ENCODE data around the gene AKAP17A. TPM values are rescaled to one million over a fixed set of nuclear protein-coding genes. Genes with fewer than 3 reads are reported as not detected.

Gene AKAP17A
- total and polyA plus RNA-seq, 4 donors: 8.3 to 53.7 (median 41.7) TPM

DNA sequence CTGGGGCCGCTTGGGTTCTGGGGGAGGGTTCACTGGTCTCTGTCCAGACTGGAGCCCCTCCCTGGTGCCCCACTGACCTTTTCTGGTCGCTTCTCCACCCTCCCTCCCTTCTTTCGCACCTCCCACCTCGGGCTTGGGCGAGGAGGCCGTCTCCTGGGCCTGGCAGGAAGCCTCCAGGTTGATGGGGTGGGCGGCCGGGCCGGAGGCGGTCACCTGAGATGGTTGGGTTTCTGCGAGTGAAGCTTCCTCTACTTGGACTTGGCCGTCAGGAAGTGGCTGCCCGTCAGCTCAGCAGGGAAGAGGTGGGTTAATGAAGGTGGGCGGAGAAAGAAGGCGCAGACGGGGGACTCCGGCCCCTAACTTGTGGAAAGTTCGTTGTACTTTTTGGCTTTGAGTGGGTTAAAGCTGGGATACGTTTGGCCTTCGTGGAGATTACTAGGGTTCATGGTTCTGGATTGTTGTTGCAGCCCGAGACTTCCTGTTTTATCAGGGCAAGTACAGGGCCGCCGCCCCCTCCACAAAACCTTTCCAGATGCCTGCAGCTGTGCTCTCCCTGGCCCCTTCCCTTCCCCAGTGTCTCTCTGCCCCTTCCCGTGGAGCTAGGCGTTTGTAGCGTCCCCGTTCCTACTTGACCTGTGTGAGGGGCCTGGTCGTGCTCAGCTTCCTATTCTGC is 1.2 kb downstream of the AKAP17A start:
- intact Hi-C loops (cut with DNase I): loop anchor here (5.0 to 10.0 kb wide), 2 partner anchors 140 to 912 kb away; partner anchors contain the start of genes ASMTL (in 2 of the 2), DHRSX (in 1 of the 2) and ZBED1 (in 1 of the 2)
- peak overlapping the region; percentile 22 to 93 for H3K4me3 ChIP-seq (ENCODE audit: low read length in 2 of 2)
- ATAC-seq (ENCODE audit: low FRiP score): peak; percentile 12
- peaks cover 0 to 9% of the 10 kb centered on the region in 2 donors for H3K36me3 ChIP-seq (ENCODE audit: control insufficient read depth in 1 of 2, insufficient read depth in 2 of 2, low read length in 1 of 2)
- DNase-seq: peak; percentile 59 to 77
- H3K4me1 ChIP-seq (ENCODE audit: control insufficient read depth in 1 of 2, insufficient read depth in 2 of 2, low read length in 2 of 2): no peaks in the 10 kb centered on the region
- no peaks in the 10 kb centered on the region for H3K9me3 ChIP-seq (ENCODE audit: control insufficient read depth, low read length)
- H3K27ac ChIP-seq (ENCODE audit: low read depth in 1 of 2, low read length in 2 of 2): no peak overlapping the region
- WGBS, 2 donors: 2% methylated on average over 27 to 28 of the region's 28 CpGs
- no peaks in the 10 kb centered on the region for H3K27me3 ChIP-seq (ENCODE audit: control insufficient read depth in 1 of 2, insufficient read depth in 2 of 2, low read length in 1 of 2)

- WGBS, 2 donors: 90 to 92% methylated on average over 60 of the region's 60 CpGs
Measured at GRCh38 chrX:1593286-1594271, 2.2 kb downstream of the AKAP17A start.

GRCh38 chrX:1595711-1596060 is 4.3 kb downstream of the AKAP17A start:
- intact Hi-C loops (cut with DNase I): loop anchor here in 1 of 2 donors (10.0 kb wide), 1 partner anchor 909 kb away; the partner anchor contains the start of genes DHRSX and ZBED1
- no peak for ATAC-seq (ENCODE audit: low FRiP score)
- no peaks in the 10 kb centered on the region for H3K4me1 ChIP-seq (ENCODE audit: control insufficient read depth in 1 of 2, insufficient read depth in 2 of 2, low read length in 2 of 2)
- 92 to 93% methylated on average over 17 of the region's 17 CpGs for WGBS, 2 donors
- no peaks in the 10 kb centered on the region for H3K27me3 ChIP-seq (ENCODE audit: control insufficient read depth in 1 of 2, insufficient read depth in 2 of 2, low read length in 1 of 2)
- H3K27ac ChIP-seq (ENCODE audit: low read depth in 1 of 2, low read length in 2 of 2): no peak overlapping the region
- H3K9me3 ChIP-seq (ENCODE audit: control insufficient read depth, low read length): no peaks in the 10 kb centered on the region
- no peak overlapping the region for H3K4me3 ChIP-seq (ENCODE audit: low read length in 2 of 2)
- peaks cover 0 to 19% of the 10 kb centered on the region in 2 donors for H3K36me3 ChIP-seq (ENCODE audit: control insufficient read depth in 1 of 2, insufficient read depth in 2 of 2, low read length in 1 of 2)
- no peak for DNase-seq

More at GRCh38 chrX:1593286-1594271, 2.2 kb downstream of the AKAP17A start:
- DNase-seq (peak; percentile 52 to 73), ATAC-seq (ENCODE audit: low FRiP score) (no peak)
- no peak overlapping the region for H3K4me3 ChIP-seq (ENCODE audit: low read length in 2 of 2)
- H3K36me3 ChIP-seq (ENCODE audit: control insufficient read depth in 1 of 2, insufficient read depth in 2 of 2, low read length in 1 of 2): peaks cover 0 to 9% of the 10 kb centered on the region in 2 donors
- no peaks in the 10 kb centered on the region for H3K4me1 ChIP-seq (ENCODE audit: control insufficient read depth in 1 of 2, insufficient read depth in 2 of 2, low read length in 2 of 2)
- H3K27me3 ChIP-seq (ENCODE audit: control insufficient read depth in 1 of 2, insufficient read depth in 2 of 2, low read length in 1 of 2): no peaks in the 10 kb centered on the region
- intact Hi-C loops (cut with DNase I): loop anchor here (5.0 to 10.0 kb wide), 2 partner anchors 141 to 911 kb away; partner anchors contain the start of genes ASMTL (in 2 of the 2), DHRSX (in 1 of the 2) and ZBED1 (in 1 of the 2)
- H3K27ac ChIP-seq (ENCODE audit: low read depth in 1 of 2, low read length in 2 of 2): no peak overlapping the region
- H3K9me3 ChIP-seq (ENCODE audit: control insufficient read depth, low read length): no peaks in the 10 kb centered on the region

DNA sequence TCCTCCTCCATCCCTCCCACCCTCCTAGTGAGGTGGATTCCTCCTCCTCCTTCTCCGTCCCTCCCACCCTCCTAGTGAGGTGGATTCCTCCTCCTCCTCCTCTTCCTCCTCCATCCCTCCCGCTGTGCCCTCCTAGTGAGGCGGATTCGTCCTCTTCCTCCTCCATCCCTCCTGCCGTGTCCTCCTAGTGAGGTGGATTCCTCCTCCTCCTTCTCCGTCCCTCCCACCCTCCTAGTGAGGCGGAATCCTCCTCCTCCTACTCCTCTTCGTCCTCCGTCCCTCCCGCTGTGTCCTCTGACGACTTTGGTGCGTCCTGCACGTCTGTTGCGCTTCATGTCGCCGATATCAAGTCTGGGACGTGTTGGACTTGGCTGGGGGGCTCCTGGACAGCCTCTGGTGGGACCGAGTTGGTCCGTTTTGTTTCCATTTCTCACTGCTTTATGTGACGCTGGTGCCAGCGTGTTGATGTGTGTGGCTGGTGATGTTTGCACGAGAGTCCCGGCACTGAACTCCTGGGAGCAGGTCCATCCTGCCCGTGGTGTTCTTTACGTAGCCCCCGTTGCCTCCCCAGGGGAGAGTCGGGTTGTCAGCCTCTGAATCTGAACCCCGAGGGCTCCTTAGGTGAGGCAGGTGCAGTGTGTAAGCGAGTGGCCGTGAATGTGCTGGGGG is 5.4 kb downstream of the AKAP17A start:
- intact Hi-C loops (cut with DNase I): loop anchor here in 1 of 2 donors (10.0 kb wide), 1 partner anchor 908 kb away; the partner anchor contains the start of genes DHRSX and ZBED1
- H3K27ac ChIP-seq (ENCODE audit: low read depth in 1 of 2, low read length in 2 of 2): no peak overlapping the region
- H3K9me3 ChIP-seq (ENCODE audit: control insufficient read depth, low read length): no peaks in the 10 kb centered on the region
- ATAC-seq (ENCODE audit: low FRiP score): no peak
- no peaks in the 10 kb centered on the region for H3K27me3 ChIP-seq (ENCODE audit: control insufficient read depth in 1 of 2, insufficient read depth in 2 of 2, low read length in 1 of 2)
- no peak overlapping the region for H3K4me3 ChIP-seq (ENCODE audit: low read length in 2 of 2)
- no peaks in the 10 kb centered on the region for H3K4me1 ChIP-seq (ENCODE audit: control insufficient read depth in 1 of 2, insufficient read depth in 2 of 2, low read length in 2 of 2)
- peaks cover 9 to 29% of the 10 kb centered on the region in 2 donors for H3K36me3 ChIP-seq (ENCODE audit: control insufficient read depth in 1 of 2, insufficient read depth in 2 of 2, low read length in 1 of 2)
- 84 to 86% methylated on average over 25 to 26 of the region's 30 CpGs for WGBS, 2 donors
- peak in 1 of 2 donors; percentile 44 for DNase-seq

- Histone ChIP-seq H3K27me3 (ENCODE audit: control insufficient read depth in 1 of 2, insufficient read depth in 2 of 2, low read length in 1 of 2) (no peaks in the 10 kb centered on the region), H3K4me3 (ENCODE audit: low read length in 2 of 2) (no peak overlapping the region), H3K9me3 (ENCODE audit: control insufficient read depth, low read length) (no peaks in the 10 kb centered on the region), H3K4me1 (ENCODE audit: control insufficient read depth in 1 of 2, insufficient read depth in 2 of 2, low read length in 2 of 2) (no peaks in the 10 kb centered on the region), H3K36me3 (ENCODE audit: control insufficient read depth in 1 of 2, insufficient read depth in 2 of 2, low read length in 1 of 2) (peaks cover 9 to 30% of the 10 kb centered on the region in 2 donors), H3K27ac (ENCODE audit: low read depth in 1 of 2, low read length in 2 of 2) (no peak overlapping the region)
- ATAC-seq (ENCODE audit: low FRiP score): no peak
- WGBS, 2 donors: 93% methylated on average over 25 of the region's 25 CpGs
- DNase-seq: peak in 1 of 2 donors; percentile 72
- intact Hi-C loops (cut with DNase I): loop anchor here in 1 of 2 donors (10.0 kb wide), 1 partner anchor 907 kb away; the partner anchor contains the start of genes DHRSX and ZBED1
Measured at GRCh38 chrX:1597345-1598020, 6.1 kb downstream of the AKAP17A start.

GRCh38 chrX:1598021-1598875 is 6.8 kb downstream of the AKAP17A start:
- H3K4me3 ChIP-seq (ENCODE audit: low read length in 2 of 2): no peak overlapping the region
- no peaks in the 10 kb centered on the region for H3K9me3 ChIP-seq (ENCODE audit: control insufficient read depth, low read length)
- no peak overlapping the region for H3K27ac ChIP-seq (ENCODE audit: low read depth in 1 of 2, low read length in 2 of 2)
- intact Hi-C loops (cut with DNase I): loop anchor here in 1 of 2 donors (10.0 kb wide), 1 partner anchor 907 kb away; the partner anchor contains the start of genes DHRSX and ZBED1
- no peaks in the 10 kb centered on the region for H3K4me1 ChIP-seq (ENCODE audit: control insufficient read depth in 1 of 2, insufficient read depth in 2 of 2, low read length in 2 of 2)
- H3K36me3 ChIP-seq (ENCODE audit: control insufficient read depth in 1 of 2, insufficient read depth in 2 of 2, low read length in 1 of 2): peaks cover 9 to 30% of the 10 kb centered on the region in 2 donors
- 92% methylated on average over 50 of the region's 50 CpGs for WGBS, 2 donors
- no peak for ATAC-seq (ENCODE audit: low FRiP score)
- H3K27me3 ChIP-seq (ENCODE audit: control insufficient read depth in 1 of 2, insufficient read depth in 2 of 2, low read length in 1 of 2): no peaks in the 10 kb centered on the region
- DNase-seq: peak in 1 of 2 donors; percentile 74
